Stimulated activated CD4-positive, alpha-beta T cell treated with anti-CD3 and anti-CD28 coated beads, Interleukin-1b, Interleukin-23, amount 100 ng/mL, for 4 hours (primary cell): ENCODE results near the gene PHLDA3.

ENCODE experiments used
- DNase-seq, 2 donors: peaks; one replicate each; pipeline ENCODE4 v3.0.0-alpha.2; 2020; ENCODE audit warnings: low read depth in 2 of 2

Gene PHLDA3

DNA sequence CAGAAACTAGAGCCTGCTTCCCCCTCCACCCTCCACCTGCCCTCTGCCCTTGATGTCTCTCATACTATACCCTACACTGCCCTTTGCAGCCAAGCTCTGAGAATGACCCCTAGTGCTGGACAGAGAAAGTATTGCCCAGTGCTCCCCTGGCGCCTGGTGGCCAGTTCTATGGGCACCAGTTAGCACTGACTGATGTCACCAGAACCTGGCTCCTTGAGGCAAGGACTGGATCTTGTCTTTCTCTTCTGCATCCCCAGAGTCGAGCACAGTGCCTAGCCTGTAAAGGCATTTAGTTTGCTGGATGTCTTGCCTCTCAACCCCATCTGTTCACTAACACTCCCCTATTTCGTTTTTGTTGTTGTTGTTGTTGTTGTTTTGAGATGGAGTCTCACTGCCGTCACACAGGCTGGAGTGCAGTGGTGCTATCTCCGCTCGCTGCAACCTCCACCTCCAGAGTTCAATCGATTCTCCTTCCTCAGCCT lies 5.9 kb downstream of the PHLDA3 start:
- no peak for DNase-seq

DNA sequence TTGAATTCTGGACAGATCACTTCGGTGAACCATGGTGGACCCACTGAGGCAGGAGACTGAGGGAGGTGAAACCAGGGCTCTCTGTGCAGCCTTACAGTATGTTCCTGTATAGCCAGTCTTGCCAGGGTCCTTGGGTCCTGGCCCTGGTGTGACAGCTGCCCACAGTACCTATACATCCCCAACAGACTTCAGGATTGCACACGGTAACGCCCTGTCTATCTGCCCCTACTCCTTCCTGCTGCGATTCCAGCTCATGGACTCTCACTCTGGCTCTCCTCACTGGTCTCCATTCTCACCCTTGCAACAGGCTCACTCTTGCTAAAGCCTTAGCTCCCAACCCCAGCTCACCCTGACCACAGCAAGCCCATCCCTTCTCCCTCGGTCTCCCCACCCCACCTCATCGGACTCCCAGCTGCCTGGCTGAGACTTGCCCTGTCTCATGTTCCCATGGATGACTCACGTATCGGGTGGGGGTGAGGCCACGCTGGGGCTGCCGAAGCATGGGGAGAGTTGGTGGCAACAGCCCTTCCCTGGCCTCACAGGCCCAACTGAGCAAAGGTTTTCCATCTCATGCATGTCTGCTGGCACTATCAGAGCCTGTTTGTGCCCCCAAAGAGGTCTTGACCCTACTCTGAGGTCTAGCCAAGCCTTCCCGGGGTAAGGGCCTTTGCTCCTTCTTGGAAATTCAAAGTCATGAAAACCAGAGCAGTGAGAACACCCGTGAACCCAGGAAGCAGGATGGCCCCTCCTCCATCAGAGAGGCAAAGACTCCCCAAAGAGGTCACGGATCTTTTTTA lies 7.1 kb downstream of the PHLDA3 start:
- DNase-seq: no peak

DNA sequence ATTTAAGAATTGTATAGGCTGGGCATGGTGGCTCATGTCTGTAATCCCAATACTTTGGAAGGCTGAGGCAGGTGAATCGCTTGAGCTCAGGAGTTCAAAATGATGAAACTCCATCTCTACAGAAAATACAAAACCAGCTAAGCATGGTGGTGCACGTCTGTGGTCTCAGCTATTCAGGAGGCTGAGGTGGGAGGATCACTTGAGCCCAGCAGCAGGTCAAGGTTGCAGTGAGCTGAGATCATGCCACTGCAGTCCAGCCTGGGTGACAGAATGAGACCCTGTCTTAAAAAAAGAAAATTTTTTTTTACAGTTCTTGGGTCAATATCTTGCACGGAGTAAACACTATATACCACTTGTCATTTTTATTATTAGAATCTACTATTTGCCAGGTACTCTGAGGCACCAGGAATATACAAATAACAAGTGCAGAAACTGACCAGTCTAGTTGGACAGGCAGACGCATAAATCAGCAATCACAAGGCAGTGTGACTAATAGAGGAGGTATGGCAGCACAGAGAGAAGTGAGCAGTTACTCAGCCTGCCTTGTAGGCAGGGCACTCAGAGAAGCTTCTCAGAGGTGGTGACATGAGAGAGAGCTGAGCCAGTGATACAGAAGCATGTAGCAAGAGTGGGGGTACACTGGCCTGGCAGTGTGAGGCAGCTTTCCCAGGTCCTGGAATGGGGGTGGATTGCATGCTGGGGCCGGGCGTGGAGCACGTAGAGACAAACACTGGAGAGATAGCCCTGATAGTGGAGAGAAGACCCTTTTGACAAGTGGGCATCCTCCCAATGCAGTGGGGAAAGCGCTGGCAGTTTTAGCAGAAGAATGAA lies 8.0 kb downstream of the PHLDA3 start:
- no peak for DNase-seq

DNA sequence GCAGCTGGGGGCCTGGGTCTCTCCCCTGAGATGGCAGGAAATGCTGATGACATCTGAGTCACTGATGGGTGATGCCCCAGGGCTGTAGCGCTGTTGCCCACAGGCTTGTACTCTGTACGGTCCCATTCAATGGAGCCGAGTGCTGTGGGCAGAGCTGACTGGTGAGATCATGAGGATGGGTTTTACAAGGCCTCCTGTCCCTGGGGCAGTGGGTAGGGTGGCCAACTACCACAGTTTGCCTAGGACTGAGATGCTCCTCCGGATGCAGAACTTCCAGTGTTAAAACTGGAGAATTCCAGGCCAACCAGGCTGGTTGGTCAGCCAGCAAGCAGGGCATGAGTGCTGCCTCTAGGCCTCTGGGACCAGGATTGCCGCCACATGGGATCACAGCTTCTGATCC lies 9.2 kb downstream of the PHLDA3 start:
- DNase-seq: no peak

DNA sequence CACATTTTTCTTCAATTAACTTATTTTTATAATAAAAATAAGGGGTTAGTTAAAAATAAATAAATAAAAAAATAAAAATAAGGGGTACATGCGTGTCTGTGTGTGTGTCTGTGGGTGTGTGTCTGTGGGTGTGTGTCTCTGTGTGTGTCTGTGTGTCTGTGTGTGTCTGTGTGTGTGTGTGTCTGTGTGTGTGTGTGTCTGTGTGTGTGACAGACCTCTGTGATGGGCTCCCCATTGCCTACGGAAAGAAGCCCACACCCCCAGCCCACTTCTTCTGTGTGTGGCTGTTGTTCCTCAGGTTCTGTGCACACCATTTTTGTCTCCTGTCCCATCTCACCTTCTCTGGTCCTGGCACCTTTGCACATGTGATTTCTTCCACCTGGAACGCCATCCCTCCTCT lies 9.9 kb downstream of the PHLDA3 start:
- no peak for DNase-seq

DNA sequence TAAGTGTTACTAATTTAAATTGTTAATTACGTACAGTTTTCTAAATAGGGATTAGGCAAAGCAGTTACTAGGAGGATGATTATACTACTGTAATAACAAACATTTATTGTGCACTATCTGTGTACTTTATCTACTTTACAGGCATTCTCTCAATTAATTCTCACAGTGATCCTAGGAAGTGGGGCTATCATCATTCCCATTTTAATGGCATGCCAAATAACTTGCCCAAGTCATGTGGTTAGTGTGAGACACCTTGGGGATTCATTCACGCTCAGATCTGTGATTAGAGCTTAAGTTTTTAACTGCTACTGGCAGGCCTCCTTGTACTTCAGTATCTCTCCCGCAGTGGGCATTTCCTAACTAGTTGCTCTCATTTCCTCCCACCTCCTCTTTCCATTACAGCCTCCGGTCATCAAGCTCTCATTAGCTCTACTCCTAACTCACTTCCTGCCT lies 11.5 kb downstream of the PHLDA3 start:
- DNase-seq: no peak

DNA sequence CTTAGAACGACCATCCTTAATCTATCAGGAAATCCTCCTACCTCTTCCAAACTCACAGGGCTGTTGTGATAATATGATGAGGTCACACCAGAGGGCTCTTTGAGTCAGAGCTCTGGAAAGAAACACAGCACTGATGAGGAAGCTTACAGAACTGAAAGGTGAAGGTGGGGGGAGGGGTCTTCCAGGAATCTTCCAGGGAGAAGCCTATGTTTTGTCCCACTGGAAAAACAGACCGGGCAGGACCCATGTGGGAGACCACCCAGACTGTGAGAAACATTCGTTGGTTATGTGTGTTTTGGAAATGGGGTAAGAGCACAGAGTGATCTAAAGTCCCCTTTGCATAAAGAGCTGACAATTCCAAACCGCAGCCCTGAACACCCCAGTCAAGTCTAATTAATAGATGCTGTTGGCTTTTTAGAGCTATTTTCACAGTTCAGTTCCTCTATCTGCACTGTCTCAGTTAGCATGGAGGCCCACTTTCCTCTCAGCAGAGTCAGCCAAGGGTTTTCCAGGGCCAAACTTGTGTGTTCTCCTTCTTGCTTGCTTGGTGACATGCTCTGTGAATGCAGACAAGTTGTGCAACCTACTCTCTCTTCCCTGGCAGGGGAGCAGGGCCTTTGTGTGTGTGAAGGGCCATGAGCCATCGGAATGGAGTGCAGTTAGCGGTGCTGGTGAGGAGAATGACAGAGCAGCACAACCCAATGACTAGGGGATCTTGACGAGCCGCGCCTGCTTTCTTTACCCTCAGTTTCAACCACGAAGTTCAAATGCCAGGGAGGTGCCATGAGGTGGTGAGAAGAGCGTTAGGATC lies 12.3 kb downstream of the PHLDA3 start:
- no peak for DNase-seq

DNA sequence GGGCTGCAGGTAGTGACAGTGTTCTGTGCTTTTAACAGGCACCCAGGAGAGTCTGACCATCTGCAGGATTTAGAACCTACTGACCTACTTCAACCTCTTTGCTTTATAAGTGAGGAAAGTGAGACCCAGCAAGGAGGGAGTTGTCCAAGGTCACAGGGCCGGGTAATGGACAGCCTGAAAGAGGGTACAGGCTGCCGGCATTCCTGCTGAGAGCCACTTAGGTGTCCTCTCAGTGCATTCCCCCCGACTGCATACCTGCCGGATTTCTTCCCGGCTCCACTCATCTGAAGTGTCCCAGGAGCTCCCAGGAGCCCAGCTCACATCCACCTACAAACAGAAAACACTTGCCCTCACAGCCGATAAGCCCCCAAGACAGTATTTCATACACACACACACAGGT lies 13.9 kb downstream of the PHLDA3 start:
- DNase-seq: no peak

DNA sequence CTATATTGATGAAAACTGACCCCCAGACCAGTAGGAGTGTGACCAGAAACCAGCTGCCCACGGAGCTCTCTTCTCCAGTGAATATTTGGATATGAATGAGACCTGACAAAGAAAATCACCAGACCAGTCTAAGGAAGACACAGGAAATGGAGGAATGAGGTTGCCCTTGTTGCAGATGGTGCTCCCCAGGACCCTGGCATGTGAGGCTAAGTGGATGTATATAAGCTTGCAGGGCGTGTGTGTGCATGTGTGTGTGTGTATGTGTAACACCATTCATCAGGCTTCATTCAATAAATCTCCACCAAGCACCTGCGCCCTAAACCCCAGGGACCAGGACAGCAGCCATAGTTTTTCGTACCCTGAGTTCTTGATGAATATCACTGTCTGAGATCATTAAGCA lies 14.4 kb downstream of the PHLDA3 start:
- no peak for DNase-seq

DNA sequence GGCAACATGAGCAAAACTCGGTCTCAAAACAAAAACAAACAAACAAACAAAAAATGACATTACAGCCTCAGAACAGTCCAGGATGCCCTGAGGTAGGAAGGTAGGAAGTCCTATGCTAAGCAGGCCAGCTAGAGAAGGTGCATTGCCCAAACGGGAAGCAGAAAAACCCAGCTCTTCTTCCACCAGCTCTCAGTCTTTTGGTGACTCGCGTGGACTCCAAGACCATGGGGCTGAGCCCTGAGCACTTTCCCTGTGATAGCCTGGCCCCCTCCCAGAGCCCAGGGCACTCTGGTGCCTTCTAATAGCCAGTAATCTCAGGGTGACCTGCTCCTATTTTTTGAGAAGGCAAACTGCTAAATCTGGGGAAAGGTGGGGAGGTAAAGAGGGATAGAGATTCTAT lies 16.1 kb downstream of the PHLDA3 start:
- DNase-seq: no peak

DNA sequence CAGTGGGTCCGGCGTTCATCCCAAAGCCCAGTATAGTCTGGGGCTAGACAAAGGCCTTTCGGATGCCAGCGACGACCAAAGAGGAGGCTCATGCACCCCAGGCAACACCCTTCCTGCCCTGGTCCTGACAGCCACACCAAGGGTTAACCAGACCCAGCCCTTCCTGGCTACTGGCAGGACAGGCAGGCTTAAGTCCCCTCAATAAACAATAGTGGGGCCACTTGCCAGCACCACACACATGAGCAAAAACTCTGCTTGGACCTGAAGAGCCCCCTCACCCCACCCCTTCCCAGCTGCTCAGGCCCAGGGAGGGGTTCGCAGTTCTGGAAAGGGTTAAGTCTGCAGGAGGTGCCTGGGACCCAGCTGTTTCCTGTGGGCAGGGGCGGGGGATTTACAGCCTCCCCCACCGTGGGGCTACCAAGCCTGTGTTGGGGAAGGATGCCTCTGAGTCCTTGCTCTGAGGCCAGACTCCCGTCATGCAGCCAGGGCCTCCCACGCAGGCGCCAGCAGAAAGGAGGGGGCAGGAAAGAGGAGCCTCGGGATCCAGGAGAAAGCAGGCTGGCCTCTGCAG lies 18.2 kb downstream of the PHLDA3 start:
- DNase-seq: no peak

DNA sequence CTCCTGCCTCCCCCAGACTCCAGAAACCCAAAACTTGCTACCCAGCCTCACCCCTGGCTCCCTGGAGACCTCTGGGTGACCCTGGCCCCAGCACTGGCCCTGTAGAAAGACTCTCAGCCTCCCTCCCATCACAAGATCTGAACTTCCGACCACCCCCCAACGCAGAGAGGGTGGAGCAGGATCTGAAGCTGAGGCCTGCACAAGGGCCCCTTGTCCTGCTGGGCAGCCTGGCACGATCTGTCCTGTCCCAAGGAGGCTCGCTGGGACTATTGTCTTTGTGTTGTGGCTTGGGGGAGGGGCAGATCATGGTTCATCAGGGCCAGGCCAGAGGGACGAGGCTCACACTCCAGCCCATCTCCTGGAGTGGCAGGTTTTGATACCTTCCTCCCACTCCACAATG lies 20.0 kb downstream of the PHLDA3 start:
- DNase-seq: no peak

DNA sequence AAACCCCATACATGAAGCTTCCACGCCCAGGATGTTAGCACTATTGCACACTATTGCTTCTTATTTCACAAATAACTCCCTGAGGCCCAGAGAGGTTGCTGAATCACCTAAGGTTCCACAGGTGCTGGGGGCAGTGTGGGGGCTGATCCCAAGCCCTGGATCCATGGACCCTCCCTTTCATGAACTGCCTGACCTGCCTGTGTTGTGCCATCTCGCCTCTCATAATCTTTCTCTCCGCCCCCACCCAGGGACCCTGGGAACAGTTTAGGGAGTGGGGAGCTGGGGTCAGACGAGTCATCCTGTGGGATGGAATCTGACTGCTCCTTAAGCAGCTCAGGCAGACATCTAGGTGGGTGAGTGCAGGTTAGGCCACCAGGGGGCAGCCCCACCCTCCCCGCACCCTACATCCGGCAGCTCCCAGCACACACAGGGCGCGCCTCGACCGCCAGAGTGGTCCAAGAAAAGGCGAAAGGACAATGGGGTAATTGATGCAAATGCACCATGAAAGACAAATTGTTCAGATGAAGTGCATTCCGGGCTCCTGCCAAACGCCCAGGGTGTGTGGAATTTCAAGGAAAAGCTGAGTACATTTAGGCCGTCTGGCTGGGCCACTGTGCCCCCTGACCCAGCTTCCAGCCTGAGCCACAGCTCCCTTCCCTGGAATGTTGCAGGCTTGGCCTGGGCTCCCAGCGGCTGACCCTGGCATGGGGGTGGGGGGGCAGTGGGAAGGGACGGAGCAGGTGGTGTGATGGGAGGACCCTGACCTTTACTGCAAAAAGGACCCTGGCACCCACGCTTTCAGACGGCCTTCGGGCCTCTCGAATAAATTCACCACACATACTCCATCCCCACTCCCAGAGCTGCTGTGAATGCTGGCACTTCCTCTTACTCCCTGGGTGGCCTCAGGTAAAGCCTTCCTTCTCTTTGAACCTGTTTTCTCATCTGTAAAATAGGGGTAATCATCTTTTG lies 20.8 kb downstream of the PHLDA3 start:
- DNase-seq: peak; percentile 45 to 52

DNA sequence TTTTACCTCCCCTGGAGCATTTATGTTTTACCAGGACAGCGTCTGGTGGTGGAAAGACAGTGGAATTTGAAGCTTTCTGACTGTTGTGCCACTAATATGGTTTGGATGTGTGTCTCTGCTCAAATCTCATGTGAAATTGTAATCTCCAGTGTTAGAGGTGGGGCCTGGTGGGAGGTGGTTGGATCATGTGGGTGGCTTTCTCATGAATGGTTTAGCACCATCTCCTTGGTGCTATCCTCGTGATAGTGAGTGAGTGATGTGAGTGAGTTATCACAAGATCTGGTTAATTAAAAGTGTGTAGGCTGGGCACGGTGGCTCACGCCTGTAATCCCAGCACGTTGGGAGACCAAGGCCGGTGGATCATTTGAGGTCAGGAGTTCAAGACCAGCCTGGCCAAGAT lies 23.7 kb downstream of the PHLDA3 start:
- DNase-seq: no peak

DNA sequence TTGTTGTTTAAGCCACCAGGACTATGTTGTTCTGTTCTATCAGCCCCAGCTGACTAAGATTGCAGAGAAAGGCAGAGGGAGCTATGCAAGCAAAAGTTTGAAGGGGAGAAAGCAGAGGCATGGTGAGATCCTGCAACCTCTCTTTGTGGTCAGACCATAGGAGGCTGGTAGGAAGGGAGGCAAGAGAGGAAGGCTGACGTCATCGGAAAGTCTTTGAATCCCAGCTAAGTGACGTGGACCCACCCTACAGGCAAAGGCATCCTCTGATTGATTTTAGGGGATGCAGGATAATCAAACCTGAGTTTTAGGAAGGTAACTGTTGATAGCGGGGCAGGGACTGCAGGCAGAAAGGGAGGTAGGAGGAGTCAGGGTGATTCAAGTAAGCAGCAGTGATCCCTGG lies 24.2 kb downstream of the PHLDA3 start:
- no peak for DNase-seq

DNA sequence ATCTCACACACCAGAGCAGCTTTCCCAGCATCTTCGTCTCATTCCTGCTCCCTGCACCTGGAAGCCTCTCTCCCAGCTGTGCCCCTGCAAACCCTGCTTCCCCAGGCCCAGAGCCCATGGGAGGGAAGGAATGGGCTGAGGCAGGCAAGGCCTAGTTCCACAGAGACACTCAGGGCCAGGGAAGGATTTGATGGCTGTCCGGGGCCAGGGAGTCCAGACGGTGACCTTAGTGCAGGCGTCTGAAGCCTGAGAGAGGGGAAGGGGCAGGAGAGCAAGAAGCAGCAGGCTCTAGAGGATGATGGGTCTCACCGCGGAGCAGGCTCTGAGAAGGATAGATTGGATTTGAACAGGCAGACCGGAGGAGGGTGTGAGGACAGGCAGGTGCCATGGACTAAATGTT lies 25.2 kb downstream of the PHLDA3 start:
- no peak for DNase-seq

DNA sequence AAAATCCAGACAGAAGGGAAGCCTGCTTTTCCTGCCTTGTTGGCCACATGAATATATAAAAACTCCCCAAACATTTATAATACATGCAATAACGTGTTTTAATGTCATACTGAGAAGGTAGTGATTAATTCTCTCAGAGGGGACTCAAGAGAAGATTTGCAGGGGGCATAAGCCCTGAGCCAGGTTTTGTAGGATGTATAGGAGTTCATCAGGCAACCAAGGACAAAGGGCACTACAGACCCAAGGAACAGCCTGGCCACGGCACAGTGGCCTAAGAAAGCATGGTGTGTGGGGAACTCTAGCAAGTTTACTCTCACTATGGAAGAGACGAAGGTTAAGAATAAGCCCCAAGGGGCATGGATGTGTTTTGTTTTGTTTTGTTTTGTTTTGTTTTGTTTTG lies 32.0 kb downstream of the PHLDA3 start:
- no peak for DNase-seq

DNA sequence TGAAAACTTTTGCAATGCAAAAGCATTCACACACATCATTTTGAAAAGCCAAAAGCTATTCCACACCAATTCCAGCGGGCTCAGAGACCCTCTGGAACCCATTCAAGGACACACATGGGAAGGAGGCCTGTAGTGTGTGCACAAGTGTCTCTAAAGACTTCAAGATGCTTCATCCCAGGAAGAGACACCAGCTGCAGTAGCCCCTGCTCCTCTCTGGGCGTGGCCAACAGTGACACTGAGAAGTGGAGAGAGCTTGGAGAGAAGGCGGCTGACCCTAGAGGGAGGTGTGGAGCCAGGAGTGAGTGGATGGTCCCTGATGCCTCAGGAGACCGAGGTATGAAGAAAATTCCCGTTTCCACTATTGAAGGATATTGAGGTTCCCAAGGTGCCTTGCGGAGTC lies 32.6 kb downstream of the PHLDA3 start:
- DNase-seq: no peak

DNA sequence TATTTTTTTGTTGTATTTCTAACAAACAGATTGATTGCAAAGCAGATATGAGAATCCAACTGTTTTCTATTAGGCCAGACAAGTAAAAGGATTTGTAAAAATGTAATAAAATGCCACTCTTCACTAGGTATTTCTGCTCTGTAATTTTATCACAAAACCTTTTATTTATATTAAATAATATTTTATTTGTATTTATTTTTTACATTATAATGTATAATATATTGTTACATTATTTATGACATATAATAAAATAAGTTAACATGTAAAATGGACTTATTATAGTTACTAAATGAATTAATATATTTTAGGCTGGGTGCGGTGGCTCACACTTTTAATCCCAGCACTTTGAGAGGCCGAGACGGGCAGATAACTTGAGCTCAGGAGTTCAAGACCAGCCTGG lies 34.7 kb downstream of the PHLDA3 start:
- no peak for DNase-seq

DNA sequence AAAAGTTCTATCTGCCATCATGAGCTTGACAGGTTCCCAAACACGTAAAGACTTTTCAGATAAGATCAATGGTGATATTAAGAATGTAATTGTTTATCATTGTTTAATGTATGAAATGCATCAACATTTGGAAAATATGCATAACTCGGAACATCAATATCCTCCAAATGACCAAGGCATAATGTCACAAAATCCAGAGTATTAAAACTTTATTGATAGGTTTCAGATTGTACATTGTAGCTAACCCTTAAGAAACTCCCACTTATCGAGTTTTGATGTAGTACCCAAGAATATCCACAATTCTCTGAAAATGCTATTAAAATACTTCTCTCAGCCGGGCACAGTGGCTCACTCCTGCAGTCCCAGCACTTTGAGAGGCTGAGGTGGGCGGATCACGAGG lies 35.4 kb downstream of the PHLDA3 start:
- DNase-seq: no peak

DNA sequence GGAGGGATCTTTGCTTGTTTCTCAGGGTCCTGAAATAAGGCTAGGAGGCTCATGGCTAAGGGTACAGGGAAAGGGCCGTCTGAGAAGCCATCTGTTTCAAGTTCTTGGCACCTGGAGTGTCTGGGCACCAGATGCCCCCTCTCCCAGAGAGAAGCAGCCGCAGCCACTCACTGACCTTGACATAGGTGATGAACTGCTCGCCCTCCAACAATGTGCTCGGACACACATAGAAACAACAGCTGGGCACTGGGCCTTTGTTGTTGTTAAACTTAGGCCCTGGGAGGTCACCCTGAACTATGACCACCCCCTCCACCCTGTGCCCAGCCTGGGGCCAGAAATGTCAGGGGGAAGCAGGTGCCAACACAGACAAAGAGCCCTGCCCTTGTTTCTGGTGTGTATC lies 38.2 kb downstream of the PHLDA3 start:
- no peak for DNase-seq
